Skeletal muscle cell (primary cell): Measurements from ENCODE around the gene MPZL3.

ENCODE experiments used
- DNase-seq: peaks from one replicate; pipeline ENCODE4 v3.0.0-alpha.2; 2010; ENCODE audit warnings: low read depth
- H3K4me3 ChIP-seq: 2 replicates; pipeline ENCODE4 v1.5.1; 2011; ENCODE audit warnings: low read depth, mild to moderate bottlenecking, control low read depth, low read length, moderate library complexity

The MPZL3 gene

GRCh38 chr11:118267486-118267885 lies 15.3 kb upstream of the MPZL3 start:
- no peak for DNase-seq
- H3K4me3 ChIP-seq = no peak overlapping the region

GRCh38 chr11:118265954-118266353 lies 13.8 kb upstream of the MPZL3 start:
- no peak for DNase-seq
- no peak overlapping the region for H3K4me3 ChIP-seq

- no peak overlapping the region for H3K4me3 ChIP-seq
- DNase-seq = no peak
Measured at GRCh38 chr11:118264569-118265465, 12.7 kb upstream of the MPZL3 start.

GRCh38 chr11:118263695-118264568 lies 11.8 kb upstream of the MPZL3 start, which contains the start of gene MPZL2:
Gene MPZL2, minus strand, starts transcription at chr11:118264297. Its CDS starts 144 bp downstream, at chr11:118264153.
- no peak within 1 kb of the TSS for H3K4me3 ChIP-seq
- no peak for DNase-seq

GRCh38 chr11:118263112-118263511 lies 10.9 kb upstream of the MPZL3 start:
- DNase-seq = no peak
- no peak overlapping the region for H3K4me3 ChIP-seq

- no peak overlapping the region for H3K4me3 ChIP-seq
- no peak for DNase-seq
Measured at GRCh38 chr11:118260353-118260752, 8.2 kb upstream of the MPZL3 start.

- DNase-seq = no peak
- no peak overlapping the region for H3K4me3 ChIP-seq
Measured at GRCh38 chr11:118259138-118259537, 7.0 kb upstream of the MPZL3 start.

- no peak for DNase-seq
- no peak overlapping the region for H3K4me3 ChIP-seq
Measured at GRCh38 chr11:118258410-118258809, 6.2 kb upstream of the MPZL3 start.

- H3K4me3 ChIP-seq = peak overlapping the region; percentile 84
- no peak for DNase-seq
Measured at GRCh38 chr11:118252688-118253087, 523 bp upstream of the MPZL3 start.

- no peak for DNase-seq
- H3K4me3 ChIP-seq = no peak overlapping the region
Measured at GRCh38 chr11:118247041-118247440, 5.1 kb downstream of the MPZL3 start.

GRCh38 chr11:118245936-118246562 lies 6.1 kb downstream of the MPZL3 start:
- no peak overlapping the region for H3K4me3 ChIP-seq
- no peak for DNase-seq

GRCh38 chr11:118243993-118244762 lies 8.0 kb downstream of the MPZL3 start:
- no peak overlapping the region for H3K4me3 ChIP-seq
- no peak for DNase-seq

- H3K4me3 ChIP-seq = no peak overlapping the region
- DNase-seq = no peak
Measured at GRCh38 chr11:118243161-118243560, 9.0 kb downstream of the MPZL3 start.

GRCh38 chr11:118241764-118242098 lies 10.4 kb downstream of the MPZL3 start:
- no peak overlapping the region for H3K4me3 ChIP-seq
- DNase-seq = no peak

GRCh38 chr11:118240999-118241763 lies 11.0 kb downstream of the MPZL3 start:
- no peak for DNase-seq
- no peak overlapping the region for H3K4me3 ChIP-seq

- no peak for DNase-seq
- H3K4me3 ChIP-seq = no peak overlapping the region
Measured at GRCh38 chr11:118239509-118240205, 12.5 kb downstream of the MPZL3 start.

GRCh38 chr11:118238929-118239328 lies 13.2 kb downstream of the MPZL3 start:
- DNase-seq = no peak

GRCh38 chr11:118238421-118238820 lies 13.7 kb downstream of the MPZL3 start:
- no peak for DNase-seq
- no peak overlapping the region for H3K4me3 ChIP-seq

More at GRCh38 chr11:118238929-118239328, 13.2 kb downstream of the MPZL3 start:
- H3K4me3 ChIP-seq = no peak overlapping the region
